ENCODE results near the gene LSM4.

DNA sequence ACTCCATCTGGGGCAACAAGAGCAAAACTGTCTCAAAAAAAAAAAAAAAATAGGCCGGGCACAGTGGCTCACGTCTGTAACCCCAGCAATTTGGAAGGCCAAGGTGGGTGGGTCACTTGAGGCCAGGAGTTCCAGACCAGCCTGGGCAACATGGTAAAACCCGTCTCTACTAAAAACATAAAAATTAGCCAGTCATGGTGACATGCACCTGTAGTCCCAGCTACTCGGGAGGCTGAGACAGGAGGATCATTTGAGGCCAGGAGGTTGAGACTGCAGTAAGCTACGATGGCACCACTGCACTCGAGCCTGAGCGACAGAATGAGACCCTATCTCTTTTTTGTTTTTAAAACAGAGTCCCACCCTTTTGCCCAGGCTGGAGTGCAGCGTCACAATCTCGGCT lies 52.5 kb downstream of the LSM4 start:
- TF ChIP-seq, protein P1, sequence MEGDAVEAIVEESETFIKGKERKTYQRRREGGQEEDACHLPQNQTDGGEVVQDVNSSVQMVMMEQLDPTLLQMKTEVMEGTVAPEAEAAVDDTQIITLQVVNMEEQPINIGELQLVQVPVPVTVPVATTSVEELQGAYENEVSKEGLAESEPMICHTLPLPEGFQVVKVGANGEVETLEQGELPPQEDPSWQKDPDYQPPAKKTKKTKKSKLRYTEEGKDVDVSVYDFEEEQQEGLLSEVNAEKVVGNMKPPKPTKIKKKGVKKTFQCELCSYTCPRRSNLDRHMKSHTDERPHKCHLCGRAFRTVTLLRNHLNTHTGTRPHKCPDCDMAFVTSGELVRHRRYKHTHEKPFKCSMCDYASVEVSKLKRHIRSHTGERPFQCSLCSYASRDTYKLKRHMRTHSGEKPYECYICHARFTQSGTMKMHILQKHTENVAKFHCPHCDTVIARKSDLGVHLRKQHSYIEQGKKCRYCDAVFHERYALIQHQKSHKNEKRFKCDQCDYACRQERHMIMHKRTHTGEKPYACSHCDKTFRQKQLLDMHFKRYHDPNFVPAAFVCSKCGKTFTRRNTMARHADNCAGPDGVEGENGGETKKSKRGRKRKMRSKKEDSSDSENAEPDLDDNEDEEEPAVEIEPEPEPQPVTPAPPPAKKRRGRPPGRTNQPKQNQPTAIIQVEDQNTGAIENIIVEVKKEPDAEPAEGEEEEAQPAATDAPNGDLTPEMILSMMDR (conservative IDR thresholded peaks at IDR 0.05 in 1 of 2, IDR thresholded peaks at IDR 0.05 in 1 of 2; ENCODE audit: extremely low read depth in 1 of 2, insufficient read depth in 1 of 2, low read depth in 1 of 2, low read length in 2 of 2): no peak
- TF ChIP-seq EZH2 (IDR thresholded peaks at IDR 0.05; ENCODE audit: borderline replicate concordance, low read length): no peak

Data from mammary epithelial cell (primary cell).